Right lobe of liver (tissue), 6 donors: ENCODE data around the gene C10orf120. TPM values are rescaled to one million over a fixed set of nuclear protein-coding genes. Genes with fewer than 3 reads are reported as not detected.
A peak's percentile ranks its signal among the peaks of the same experiment; 100 is the strongest.

Source experiments
- ATAC-seq, 4 donors: fragments of 200-7000 bp; cut with Tn5 transposase; one replicate each; pipeline ENCODE4 v1.9.1; 2020; ENCODE audit warnings: mild to moderate bottlenecking in 4 of 4, moderate library complexity in 4 of 4
- DNase-seq, 3 donors: peaks; one replicate each; pipeline ENCODE4 v3.0.0-alpha.2; 2020
- H3K27ac ChIP-seq, 3 donors: fragments of 200-600 bp; one replicate each; pipeline ENCODE4 v1.8.0; 2022
- H3K27me3 ChIP-seq, 2 donors: fragments of 200-600 bp; one replicate each; pipeline ENCODE4 v1.8.0; 2022
- H3K36me3 ChIP-seq, 4 donors: fragments of 200-600 bp; sonication (generic) in 1 of 4; one replicate each; pipeline versions ENCODE4 v1.5.1 to v1.8.0; 2017 to 2022; ENCODE audit warnings: control low read depth in 1 of 4
- H3K4me1 ChIP-seq, 4 donors: fragments of 200-600 bp; sonication (generic) in 1 of 4; one replicate each; pipeline versions ENCODE4 v1.5.1 to v1.8.0; 2017 to 2022; ENCODE audit warnings: control low read depth in 1 of 4
- H3K4me3 ChIP-seq, 3 donors: fragments of 200-600 bp; one replicate each; pipeline ENCODE4 v1.8.0; 2022
- H3K9me3 ChIP-seq, 4 donors: fragments of 200-600 bp; sonication (generic) in 1 of 4; one replicate each; pipeline versions ENCODE4 v1.5.1 to v1.8.0; 2017 to 2022; ENCODE audit warnings: control low read depth in 1 of 4
- POLR2A ChIP-seq: fragments of 450-650 bp; IDR thresholded peaks from one replicate; pipeline ENCODE4 v1.6.1; 2017; ENCODE audit warnings: antibody characterized with exemption, mild to moderate bottlenecking
- WGBS: methylation state at CpG from one replicate; pipeline ENCODE4 v1.1.6; 2018; ENCODE audit warnings: low coverage, low lambda C conversion rate; ENCODE audit not compliant: insufficient coverage; ENCODE audit errors: missing lambda C conversion rate; 5-methylcytosine and 5-hydroxymethylcytosine counted together
- intact Hi-C, 2 donors: fragments of 100-400 bp; cut with DNase I; formaldehyde crosslinking; loops; one replicate each; pipeline versions ENCODE4 v1.11.2 to v1.14.1; 2022
- total RNA-seq, 6 experiments: library from RNA; depleted of rRNA in 2 of 6; stranded (reverse); fragments of >200 nt in 2 of 6; fragmentation: NEBNext Ultra II Directional in 3 of 6; extraction: Animal tissue kit (Norgen Biotek cat#: 25700) in 3 of 6; gene quantifications; one replicate each; pipeline versions ENCODE4 v1.1.0 to v1.2.4, GENCODE V29; 2016 to 2023
- TF ChIP-seq, protein P1 (sequence below), 4 donors: fragments of 200-600 bp in 3 of 4; fragments of 450-650 bp in 1 of 4; IDR thresholded peaks; one replicate each; pipeline versions ENCODE4 v1.5.1 to v1.8.0; 2016 to 2022; ENCODE audit warnings: antibody characterized with exemption in 4 of 4, mild to moderate bottlenecking in 2 of 4
- donor health status: DM: no; HTN: yes; CAD: no.
- donor health status: DM: no; HTN: no; CAD: no.
- donor health status: DM: no; HTN: no; CAD: no.
- donor health status: DM: no; HTN: yes; CAD: no.
- donor health status: DM: no; HTN: yes; CAD: no.

Gene C10orf120
- total RNA-seq, 6 experiments from 2014 or later: not detected

DNA sequence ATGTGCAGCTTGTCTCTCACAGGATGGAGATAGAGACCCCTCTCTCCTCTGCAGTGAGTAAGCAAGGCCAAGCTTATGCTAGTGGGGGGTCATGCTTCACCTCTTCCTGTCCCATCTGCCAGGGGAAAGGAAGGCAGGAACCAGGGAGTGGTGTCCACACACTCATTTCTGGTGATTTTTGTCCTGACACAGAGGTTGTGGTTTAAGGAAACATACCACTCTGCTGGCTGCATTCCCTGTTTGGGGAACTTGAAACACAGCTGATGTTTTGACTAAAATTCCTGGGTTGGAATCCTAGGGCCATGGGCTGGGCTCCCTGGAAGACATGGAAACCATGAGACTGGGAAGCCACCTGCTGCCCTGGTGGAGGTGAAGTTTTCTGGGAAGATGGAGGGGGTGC, 21.4 kb downstream of the C10orf120 start:
- Histone ChIP-seq H3K36me3 (no peaks in the 10 kb centered on the region), H3K27ac (no peak overlapping the region), H3K9me3 (no peaks in the 10 kb centered on the region), H3K27me3 (no peaks in the 10 kb centered on the region), H3K4me3 (no peak overlapping the region), H3K4me1 (no peaks in the 10 kb centered on the region)
- DNase-seq: no peak
- ATAC-seq: no peak
- no peak for TF ChIP-seq POLR2A
- TF ChIP-seq, protein P1, sequence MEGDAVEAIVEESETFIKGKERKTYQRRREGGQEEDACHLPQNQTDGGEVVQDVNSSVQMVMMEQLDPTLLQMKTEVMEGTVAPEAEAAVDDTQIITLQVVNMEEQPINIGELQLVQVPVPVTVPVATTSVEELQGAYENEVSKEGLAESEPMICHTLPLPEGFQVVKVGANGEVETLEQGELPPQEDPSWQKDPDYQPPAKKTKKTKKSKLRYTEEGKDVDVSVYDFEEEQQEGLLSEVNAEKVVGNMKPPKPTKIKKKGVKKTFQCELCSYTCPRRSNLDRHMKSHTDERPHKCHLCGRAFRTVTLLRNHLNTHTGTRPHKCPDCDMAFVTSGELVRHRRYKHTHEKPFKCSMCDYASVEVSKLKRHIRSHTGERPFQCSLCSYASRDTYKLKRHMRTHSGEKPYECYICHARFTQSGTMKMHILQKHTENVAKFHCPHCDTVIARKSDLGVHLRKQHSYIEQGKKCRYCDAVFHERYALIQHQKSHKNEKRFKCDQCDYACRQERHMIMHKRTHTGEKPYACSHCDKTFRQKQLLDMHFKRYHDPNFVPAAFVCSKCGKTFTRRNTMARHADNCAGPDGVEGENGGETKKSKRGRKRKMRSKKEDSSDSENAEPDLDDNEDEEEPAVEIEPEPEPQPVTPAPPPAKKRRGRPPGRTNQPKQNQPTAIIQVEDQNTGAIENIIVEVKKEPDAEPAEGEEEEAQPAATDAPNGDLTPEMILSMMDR (IDR thresholded peaks at IDR 0.05): no peak
- intact Hi-C loops: no loop called here

DNA sequence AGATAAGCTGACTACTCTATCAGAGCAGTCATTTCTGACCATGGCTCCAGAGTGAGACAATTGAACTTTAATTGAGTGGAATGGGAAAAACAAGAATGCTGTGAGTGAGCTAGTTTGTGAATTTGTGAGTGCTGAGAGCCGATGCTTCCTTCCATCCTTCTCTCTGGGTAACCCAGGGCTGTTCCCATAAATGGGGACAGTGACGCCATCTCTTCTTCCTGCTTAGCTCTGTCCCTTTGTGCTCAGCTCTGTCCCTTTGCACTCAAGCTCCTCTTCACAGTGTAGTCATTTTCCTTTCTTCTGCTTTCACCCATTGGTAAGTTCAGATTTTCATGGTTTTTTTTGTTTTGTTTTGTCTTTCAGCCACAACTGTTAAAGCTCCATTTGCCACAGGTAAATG, 24.4 kb downstream of the C10orf120 start:
- 80% methylated on average over 2 of the region's 2 CpGs for WGBS
- no peaks in the 10 kb centered on the region for H3K36me3 ChIP-seq
- DNase-seq: no peak
- H3K4me1 ChIP-seq: no peaks in the 10 kb centered on the region
- intact Hi-C loops: no loop called here
- ATAC-seq: no peak
- peak overlapping the region in 1 of 3 donors; percentile 33 for H3K27ac ChIP-seq
- no peaks in the 10 kb centered on the region for H3K27me3 ChIP-seq
- no peaks in the 10 kb centered on the region for H3K9me3 ChIP-seq
- H3K4me3 ChIP-seq: no peak overlapping the region
- TF ChIP-seq POLR2A: no peak
- TF ChIP-seq, protein P1 (IDR thresholded peaks at IDR 0.05): no peak

DNA sequence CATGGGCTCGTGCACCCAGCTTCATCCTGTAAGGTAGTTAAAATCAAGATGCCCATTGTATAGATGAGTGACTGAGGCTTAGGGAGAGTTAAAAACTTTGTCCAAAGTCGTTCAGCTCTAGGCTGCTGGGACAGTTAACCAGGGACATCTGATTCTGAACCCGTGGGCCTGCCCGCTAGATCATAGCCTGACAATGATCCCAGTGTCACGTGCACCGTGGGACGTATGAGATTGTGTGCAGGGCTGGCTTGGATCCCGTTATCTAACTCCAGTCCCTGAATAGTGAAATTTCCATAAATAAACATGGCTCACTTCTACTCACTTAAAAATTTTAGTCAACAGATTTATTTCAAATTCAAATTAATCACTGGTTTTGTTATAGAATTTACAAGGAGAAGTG, 24.9 kb downstream of the C10orf120 start:
- no peaks in the 10 kb centered on the region for H3K27me3 ChIP-seq
- no peak overlapping the region for H3K4me3 ChIP-seq
- H3K4me1 ChIP-seq: no peaks in the 10 kb centered on the region
- 42% methylated on average over 6 of the region's 8 CpGs for WGBS
- TF ChIP-seq, protein P1 (IDR thresholded peaks at IDR 0.05): no peak
- TF ChIP-seq POLR2A: no peak
- DNase-seq (no peak), ATAC-seq (no peak)
- no peaks in the 10 kb centered on the region for H3K36me3 ChIP-seq
- no peak overlapping the region for H3K27ac ChIP-seq
- H3K9me3 ChIP-seq: no peaks in the 10 kb centered on the region
- intact Hi-C loops: no loop called here

DNA sequence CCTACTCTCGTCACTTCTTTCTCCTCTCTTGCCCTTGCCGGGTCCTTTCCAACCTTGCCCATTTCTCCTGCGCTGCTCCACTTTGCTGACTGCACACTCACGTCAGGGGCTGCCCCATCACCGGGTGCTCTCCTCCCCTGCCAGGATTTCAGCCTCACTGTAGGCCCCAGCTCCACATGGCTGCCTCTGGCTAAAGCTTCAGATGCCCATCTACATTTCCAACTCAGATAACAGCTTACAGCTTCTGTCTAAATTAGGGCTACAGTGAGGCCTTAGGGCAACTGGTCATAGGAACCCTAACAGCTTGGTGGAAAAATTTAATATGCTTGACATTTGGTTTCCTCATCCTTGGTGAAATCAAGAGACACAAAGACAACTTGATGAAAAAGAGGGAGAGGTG, 25.9 kb downstream of the C10orf120 start:
- no peak for ATAC-seq
- DNase-seq: no peak
- Histone ChIP-seq H3K27me3 (no peaks in the 10 kb centered on the region), H3K4me1 (no peaks in the 10 kb centered on the region), H3K9me3 (no peaks in the 10 kb centered on the region), H3K4me3 (no peak overlapping the region), H3K36me3 (no peaks in the 10 kb centered on the region), H3K27ac (no peak overlapping the region)
- intact Hi-C loops: no loop called here
- 53% methylated on average over 4 of the region's 5 CpGs for WGBS
- TF ChIP-seq POLR2A: no peak
- TF ChIP-seq, protein P1 (IDR thresholded peaks at IDR 0.05): no peak

DNA sequence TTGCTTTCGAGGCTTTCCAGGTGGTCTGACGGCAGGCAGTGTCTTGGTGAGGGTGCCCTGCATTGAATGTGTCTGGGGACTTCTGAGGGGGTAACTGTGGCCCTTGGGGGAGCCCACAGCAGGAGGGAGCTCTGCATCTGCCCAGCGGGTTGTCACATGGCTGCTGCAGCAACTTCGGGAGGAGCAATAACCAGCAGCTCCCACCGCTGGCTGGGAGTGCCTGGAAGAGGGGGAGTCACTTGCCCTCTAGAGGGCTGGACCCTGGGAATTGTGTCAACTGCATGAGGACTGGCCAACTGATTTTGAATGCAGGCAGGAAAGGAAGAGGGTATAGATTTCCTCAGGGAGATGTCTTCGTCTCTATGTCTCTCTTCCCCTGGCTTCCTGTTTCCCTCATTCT, 26.4 kb downstream of the C10orf120 start:
- H3K9me3 ChIP-seq: no peaks in the 10 kb centered on the region
- DNase-seq (no peak), ATAC-seq (no peak)
- H3K27me3 ChIP-seq: no peaks in the 10 kb centered on the region
- WGBS: 48% methylated on average over 4 of the region's 6 CpGs
- no peaks in the 10 kb centered on the region for H3K4me1 ChIP-seq
- intact Hi-C loops: no loop called here
- no peak overlapping the region for H3K4me3 ChIP-seq
- H3K36me3 ChIP-seq: no peaks in the 10 kb centered on the region
- TF ChIP-seq, protein P1 (IDR thresholded peaks at IDR 0.05): no peak
- TF ChIP-seq POLR2A: no peak
- no peak overlapping the region for H3K27ac ChIP-seq
